ENCODE data around the gene SNX5. TPM values are rescaled to one million over a fixed set of nuclear protein-coding genes. Genes with fewer than 3 reads are reported as not detected.

Gene SNX5
- total RNA-seq, 2 experiments from 2014 or later = 222 to 249 TPM

- TF ChIP-seq CTCF (IDR thresholded peaks at IDR 0.05) = no peak
- Mint-ChIP-seq H3K9me3 (no peaks in the 10 kb centered on the region), H3K36me3 (ENCODE audit: low read depth) (no peaks in the 10 kb centered on the region), H3K4me1 (ENCODE audit: low read depth) (peaks cover 3% of the 10 kb centered on the region), H3K27ac (no peak overlapping the region), H3K4me3 (no peak overlapping the region), H3K27me3 (no peaks in the 10 kb centered on the region)
- ChIA-PET POLR2A (interaction anchor here (1.0 kb wide), 1 partner anchor 13 kb away, joined by 3 read pairs; no protein-coding TSS in a partner anchor), CTCF (interaction anchor here (0.6 to 1.2 kb wide), 2 partner anchors 9 to 360 kb away, joined by 3 read pairs; no protein-coding TSS in a partner anchor)
- DNase-seq (no peak), ATAC-seq (no peak)
- intact Hi-C loops (cut with micrococcal nuclease) = no loop called here
Measured at GRCh38 chr20:17933121-17933520, 35.5 kb downstream of the SNX5 start.

- CTCF ChIA-PET = no interaction called here
- no peak for DNase-seq
- TF ChIP-seq CTCF (IDR thresholded peaks at IDR 0.05) = no peak
- no peak for ATAC-seq
- Mint-ChIP-seq H3K36me3 (ENCODE audit: low read depth) (no peaks in the 10 kb centered on the region), H3K4me3 (no peak overlapping the region), H3K27me3 (peaks cover 1% of the 10 kb centered on the region), H3K4me1 (ENCODE audit: low read depth) (peaks cover 3% of the 10 kb centered on the region), H3K27ac (no peak overlapping the region), H3K9me3 (no peaks in the 10 kb centered on the region)
- POLR2A ChIA-PET = interaction anchor here (0.6 to 1.0 kb wide), 2 partner anchors 13 to 267 kb away, joined by 3 read pairs; no protein-coding TSS in a partner anchor
- intact Hi-C loops (cut with micrococcal nuclease) = no loop called here
Measured at GRCh38 chr20:17932396-17932795, 36.2 kb downstream of the SNX5 start.

GRCh38 chr20:17931513-17931912 lies 37.1 kb downstream of the SNX5 start:
- TF ChIP-seq CTCF (IDR thresholded peaks at IDR 0.05) = no peak
- Mint-ChIP-seq H3K27me3 (peaks cover 1% of the 10 kb centered on the region), H3K9me3 (no peaks in the 10 kb centered on the region), H3K27ac (no peak overlapping the region), H3K36me3 (ENCODE audit: low read depth) (no peaks in the 10 kb centered on the region), H3K4me1 (ENCODE audit: low read depth) (peaks cover 3% of the 10 kb centered on the region), H3K4me3 (no peak overlapping the region)
- no peak for ATAC-seq
- POLR2A ChIA-PET = interaction anchor here (0.5 to 0.6 kb wide), 2 partner anchors 54 to 266 kb away, joined by 3 to 4 read pairs; no protein-coding TSS in a partner anchor
- CTCF ChIA-PET = no interaction called here
- intact Hi-C loops (cut with micrococcal nuclease) = no loop called here
- DNase-seq = no peak

GRCh38 chr20:17928633-17929311 lies 39.8 kb downstream of the SNX5 start:
- TF ChIP-seq CTCF (IDR thresholded peaks at IDR 0.05) = no peak
- Mint-ChIP-seq H3K9me3 (no peaks in the 10 kb centered on the region), H3K4me3 (no peak overlapping the region), H3K27ac (no peak overlapping the region), H3K27me3 (peaks cover 3% of the 10 kb centered on the region), H3K4me1 (ENCODE audit: low read depth) (no peaks in the 10 kb centered on the region), H3K36me3 (ENCODE audit: low read depth) (no peaks in the 10 kb centered on the region)
- intact Hi-C loops (cut with micrococcal nuclease) = no loop called here
- POLR2A ChIA-PET = interaction anchor here (0.6 kb wide), 1 partner anchor 139 kb away, joined by 3 read pairs; no protein-coding TSS in a partner anchor
- CTCF ChIA-PET = interaction anchor here (2.7 kb wide), 1 partner anchor 10 kb away, joined by 9 read pairs; no protein-coding TSS in a partner anchor
- ATAC-seq (no peak), DNase-seq (no peak)

GRCh38 chr20:17928211-17928611 lies 40.4 kb downstream of the SNX5 start:
- no peak for ATAC-seq
- no peak for TF ChIP-seq CTCF (IDR thresholded peaks at IDR 0.05)
- Mint-ChIP-seq H3K27ac (no peak overlapping the region), H3K27me3 (peaks cover 3% of the 10 kb centered on the region), H3K4me1 (ENCODE audit: low read depth) (no peaks in the 10 kb centered on the region), H3K36me3 (ENCODE audit: low read depth) (no peaks in the 10 kb centered on the region), H3K4me3 (no peak overlapping the region), H3K9me3 (no peaks in the 10 kb centered on the region)
- ChIA-PET POLR2A (interaction anchor here (0.6 kb wide), 1 partner anchor 140 kb away, joined by 3 read pairs; no protein-coding TSS in a partner anchor), CTCF (interaction anchor here (2.7 kb wide), 1 partner anchor 11 kb away, joined by 9 read pairs; no protein-coding TSS in a partner anchor)
- intact Hi-C loops (cut with micrococcal nuclease) = no loop called here
- DNase-seq = no peak
